IPS-NIHi7 (cell line): ENCODE data around the gene ATP4B.

ENCODE experiments used
- DNase-seq: peaks from one replicate; pipeline ENCODE4 v3.0.0; 2012; ENCODE audit warnings: mixed read lengths; ENCODE audit errors: extremely low spot score

ATP4B gene

DNA sequence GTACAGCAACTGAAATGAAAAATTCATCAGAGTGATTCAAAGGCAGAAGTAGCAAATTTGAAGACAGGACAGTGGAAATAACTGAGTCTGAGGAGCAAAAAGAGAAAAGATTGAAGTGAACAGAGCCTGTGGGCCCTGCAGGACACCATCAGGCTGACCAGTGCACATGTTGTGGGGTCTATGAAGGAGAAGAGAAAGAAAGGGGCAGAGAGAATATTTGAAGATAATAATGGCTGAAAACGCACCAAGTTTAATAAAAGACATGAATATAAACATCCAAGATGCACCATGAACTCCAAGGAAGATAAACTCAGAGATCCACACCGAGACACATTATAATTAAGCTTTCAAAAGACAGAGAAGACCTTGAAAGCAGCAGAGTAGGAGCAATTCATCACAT lies 15.4 kb downstream of the ATP4B start:
- no peak for DNase-seq

- no peak for DNase-seq
Observed at GRCh38 chr13:113641426-113641825, 16.6 kb downstream of the ATP4B start.

GRCh38 chr13:113639616-113640262 lies 18.3 kb downstream of the ATP4B start:
- DNase-seq = no peak

DNA sequence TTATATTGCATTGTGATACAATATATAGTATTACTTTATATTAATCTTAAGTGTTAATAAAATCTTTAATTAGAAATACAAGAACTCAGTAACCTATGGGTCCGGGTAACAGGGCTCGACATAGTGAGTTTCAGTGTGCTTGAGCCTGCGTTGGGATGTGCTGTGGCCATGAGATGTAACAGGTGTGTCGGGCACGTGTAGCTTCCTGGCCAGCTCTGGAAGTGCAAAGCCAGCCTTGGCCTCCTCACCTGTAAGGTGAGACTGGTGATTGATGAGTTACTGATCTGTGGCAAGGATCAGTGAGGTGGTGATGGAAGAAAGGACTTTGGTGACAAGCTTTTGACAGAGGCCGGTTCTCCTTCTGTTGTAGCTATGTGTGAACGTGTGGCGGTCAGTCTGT lies 19.2 kb downstream of the ATP4B start:
- no peak for DNase-seq

- DNase-seq = no peak
Observed at GRCh38 chr13:113638173-113638746, 19.7 kb downstream of the ATP4B start.

DNA sequence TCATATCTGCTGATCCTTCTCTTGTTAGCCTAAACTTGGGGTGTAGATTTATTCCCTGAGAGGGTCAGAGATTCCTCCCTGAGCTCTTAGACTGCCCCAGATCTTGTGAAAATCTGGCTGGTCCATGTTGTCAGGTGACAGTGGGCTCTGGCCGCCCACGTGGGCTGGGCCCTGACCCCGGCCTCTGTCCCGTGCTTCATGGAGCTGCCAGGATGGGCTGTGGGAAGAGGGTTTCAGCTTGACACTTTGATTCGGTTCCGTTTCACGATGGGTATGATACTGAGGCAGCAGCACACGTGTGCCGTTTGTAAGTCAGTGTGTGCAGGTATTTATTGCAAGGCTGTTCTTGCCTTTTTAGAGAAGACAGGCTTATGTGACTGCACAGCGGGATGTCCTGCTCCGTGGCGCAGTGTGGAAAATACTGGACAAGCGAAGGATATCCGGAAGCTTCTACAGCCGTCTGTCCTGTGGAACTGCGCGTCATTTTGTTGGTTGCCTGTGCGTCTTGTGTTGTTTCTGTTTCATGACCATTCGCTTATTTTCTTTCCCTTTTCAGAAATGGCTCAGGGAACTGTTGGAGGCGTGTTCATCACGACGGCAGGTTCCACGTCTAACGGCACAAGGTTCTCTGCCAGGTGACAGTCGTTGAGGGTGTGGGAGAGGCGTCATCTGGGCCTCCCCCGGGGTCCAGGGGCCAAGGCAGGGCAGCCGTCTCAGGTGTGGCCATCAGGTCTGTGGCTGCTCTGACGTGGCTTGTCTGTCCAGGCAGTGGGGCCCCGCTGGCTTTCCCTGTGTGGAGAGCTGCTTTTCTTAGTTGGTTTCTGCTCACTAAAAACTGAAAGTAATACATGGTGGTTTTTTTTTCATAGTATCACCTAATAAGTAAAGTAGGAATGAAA lies 20.5 kb downstream of the ATP4B start:
- no peak for DNase-seq

DNA sequence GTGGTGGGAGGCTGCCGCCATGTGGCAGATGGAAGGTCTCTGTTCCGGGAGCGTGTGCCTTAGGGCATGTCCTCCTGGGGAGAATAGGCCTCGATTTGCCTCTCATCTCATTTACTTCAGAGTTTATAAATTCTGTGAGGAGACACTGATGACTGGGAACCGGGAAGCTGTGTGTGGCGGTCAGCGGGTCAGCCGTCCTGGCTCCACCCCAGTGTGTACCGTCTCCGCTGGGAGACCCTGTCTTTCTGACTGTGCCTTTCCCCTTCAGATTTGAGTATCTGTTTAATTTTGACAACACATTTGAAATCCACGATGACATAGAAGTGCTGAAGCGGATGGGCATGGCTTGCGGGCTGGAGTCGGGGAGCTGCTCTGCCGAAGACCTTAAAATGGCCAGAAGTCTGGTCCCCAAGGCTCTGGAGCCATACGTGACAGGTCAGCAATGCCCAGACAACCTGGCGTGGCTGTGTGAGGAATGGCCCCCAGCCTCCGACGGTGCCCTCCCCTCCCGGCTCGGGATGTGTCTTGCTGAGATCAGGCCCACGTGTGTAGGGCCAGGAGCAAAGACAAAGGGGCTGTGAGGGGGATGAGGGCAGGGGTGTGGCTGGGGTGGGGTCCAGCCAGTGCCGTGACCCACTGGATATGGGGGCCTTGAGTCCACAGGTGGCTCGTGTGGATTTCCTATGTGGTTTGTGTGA lies 21.6 kb downstream of the ATP4B start:
- no peak for DNase-seq

GRCh38 chr13:113635709-113636108 lies 22.3 kb downstream of the ATP4B start:
- no peak for DNase-seq

- no peak for DNase-seq
Observed at GRCh38 chr13:113635048-113635420, 23.0 kb downstream of the ATP4B start.

DNA sequence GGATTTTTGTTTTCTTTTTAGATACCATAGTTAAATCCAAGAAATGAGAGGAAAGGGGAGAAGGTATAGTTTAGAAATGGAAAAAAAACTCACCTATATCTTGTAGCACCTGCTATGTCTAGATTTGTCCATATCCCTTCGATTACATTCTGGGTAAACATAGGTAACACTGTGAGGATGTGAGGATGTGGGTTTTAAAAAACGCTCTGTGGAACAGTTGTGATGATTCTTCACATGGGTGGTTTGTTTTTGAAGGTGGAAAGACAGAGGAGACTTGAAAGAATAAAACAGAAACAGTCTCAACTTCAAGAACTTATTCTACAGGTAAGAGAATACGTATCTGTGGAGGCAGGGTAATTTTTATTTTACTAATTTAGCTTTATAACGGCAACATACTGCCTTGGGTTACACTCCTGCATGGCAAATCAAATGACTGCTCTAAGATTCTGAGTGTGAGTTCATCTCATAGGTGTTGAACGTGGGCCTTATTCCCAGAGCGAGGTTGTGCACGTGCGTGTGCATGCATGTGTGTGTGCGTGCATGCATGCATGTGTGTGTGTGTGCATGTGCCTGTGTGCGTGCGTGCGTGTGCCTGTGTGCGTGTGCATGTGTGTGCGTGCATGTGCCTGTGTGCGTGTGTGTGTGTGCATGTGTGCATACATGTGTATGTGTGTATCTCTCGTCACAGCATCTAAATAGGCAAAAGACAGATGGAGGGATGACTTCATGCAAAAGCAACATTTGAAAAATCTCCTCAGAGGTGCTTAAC lies 23.5 kb downstream of the ATP4B start:
- no peak for DNase-seq

- no peak for DNase-seq
Observed at GRCh38 chr13:113633485-113633873, 24.5 kb downstream of the ATP4B start.

GRCh38 chr13:113632706-113633484 lies 25.1 kb downstream of the ATP4B start:
- DNase-seq = no peak

DNA sequence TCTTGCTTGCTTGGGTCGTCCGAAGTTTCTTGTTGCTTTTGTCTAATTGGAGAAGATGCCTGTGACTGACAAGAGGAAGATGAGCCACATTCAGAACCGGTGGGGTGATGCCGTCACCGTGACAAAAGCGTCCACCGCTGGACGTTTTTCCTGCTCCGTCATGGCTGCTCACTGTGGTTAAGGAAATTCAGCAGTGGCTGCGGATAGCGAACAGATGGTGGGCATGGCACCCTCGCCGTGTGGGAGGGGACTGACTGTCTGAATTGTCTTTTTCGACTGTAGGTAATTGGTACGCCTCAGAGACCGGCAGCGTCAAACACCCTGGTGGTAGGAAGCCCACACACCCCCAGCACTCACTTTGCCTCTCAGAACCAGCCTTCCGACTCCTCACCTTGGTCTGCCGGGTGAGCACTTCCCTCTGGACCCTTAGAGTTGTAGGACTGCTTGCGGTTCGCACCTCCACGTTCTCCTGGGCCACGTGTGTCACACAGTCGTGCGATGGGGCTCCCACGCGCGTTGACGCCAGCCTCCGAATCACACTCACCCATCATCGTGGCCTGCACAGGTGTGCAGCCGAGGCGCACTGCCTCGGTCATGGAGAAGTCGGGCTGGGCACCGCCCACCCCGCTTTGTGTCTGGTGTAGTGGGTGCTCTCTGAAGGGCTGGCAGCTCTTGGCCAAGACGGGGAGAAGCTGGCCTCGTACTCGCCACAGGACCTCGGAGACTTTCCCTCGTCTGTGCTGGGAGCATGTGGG lies 26.5 kb downstream of the ATP4B start:
- DNase-seq = no peak

DNA sequence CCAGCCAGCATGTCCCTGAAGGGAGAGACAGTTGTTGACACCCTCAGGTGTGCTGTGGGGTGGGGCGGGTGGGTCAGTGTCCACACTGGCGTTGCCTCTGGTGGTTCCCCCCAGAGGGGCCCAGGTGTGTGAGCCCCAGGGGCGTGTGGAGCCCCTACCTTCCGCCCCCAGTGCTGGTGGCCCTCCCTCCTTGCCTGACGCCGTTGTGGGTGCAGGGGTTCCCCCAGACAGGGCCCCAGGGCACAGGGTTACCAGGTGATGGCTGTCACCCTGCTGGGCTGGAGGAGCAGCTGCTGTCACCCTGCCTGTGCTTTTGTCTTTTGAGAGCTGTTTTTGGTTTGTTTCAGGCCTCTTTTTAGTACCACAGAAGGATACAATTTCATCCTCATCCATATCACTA lies 27.2 kb downstream of the ATP4B start:
- no peak for DNase-seq

DNA sequence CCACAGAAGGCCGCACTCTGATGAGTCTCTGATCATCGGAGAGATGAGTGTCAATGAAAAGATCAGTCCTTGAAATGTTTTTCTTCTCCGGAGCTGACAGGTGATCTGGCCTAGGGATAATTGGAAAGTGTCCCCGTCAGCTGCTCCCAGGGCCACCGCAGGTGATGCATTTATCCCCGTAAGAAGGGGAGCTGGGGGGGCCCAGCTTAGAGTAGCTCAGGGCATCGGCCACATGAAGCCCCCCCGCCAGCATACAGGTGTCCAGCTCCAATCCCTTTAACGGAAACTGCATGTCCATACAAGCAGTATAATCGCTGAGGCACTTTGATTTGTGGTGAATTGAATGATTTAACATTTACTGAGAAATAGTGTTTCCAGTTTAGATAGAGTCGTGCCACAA lies 27.7 kb downstream of the ATP4B start:
- DNase-seq = no peak

GRCh38 chr13:113629866-113630265 lies 28.1 kb downstream of the ATP4B start:
- DNase-seq = no peak

DNA sequence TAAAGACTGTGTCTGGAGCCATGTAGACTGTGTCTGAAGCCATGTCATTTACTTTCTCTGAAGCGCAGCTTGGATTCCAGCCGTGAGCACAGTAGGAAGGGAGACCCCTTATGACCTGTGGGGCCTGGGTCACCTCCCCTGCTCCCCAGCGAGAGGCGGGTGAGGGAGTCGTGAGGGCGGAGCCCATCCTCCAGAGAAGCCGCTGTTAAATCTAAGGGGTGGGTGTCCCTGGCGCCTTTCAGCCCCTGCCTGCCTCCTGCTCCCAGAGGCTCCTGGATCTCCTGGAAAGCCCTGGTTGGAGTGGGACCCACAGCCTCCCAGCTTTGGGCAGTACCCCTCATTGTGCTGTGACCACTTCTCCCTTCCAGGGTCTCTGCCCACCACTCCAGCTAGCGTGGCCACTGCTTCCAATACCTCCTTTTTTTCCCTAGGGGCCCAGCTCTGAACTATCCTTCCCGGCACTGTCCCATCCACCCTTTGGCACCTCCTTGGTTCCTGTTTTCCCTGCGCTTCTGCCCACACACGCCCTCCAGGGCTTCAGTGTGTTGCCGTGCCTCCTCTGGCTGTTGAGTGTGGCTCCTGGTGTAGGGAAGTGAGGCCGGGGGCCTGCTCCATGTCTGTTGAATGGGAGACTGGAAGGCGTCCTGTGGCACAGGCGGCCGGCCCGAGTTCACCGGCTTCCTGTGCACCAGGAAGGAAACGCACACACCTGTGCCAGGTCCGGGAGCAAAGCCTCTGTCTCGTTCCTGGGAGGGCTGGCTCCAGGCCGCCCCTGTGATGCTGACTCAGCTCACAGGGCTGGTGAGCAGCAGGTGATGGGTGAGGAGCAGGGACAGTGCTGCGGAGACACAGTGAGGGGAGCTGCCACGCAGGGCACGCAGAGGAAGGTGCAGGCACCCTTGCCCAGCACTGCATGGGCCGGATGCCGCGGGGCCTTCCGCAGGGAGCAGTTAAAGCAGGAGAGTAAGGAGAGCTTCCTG lies 29.4 kb downstream of the ATP4B start:
- no peak for DNase-seq

DNA sequence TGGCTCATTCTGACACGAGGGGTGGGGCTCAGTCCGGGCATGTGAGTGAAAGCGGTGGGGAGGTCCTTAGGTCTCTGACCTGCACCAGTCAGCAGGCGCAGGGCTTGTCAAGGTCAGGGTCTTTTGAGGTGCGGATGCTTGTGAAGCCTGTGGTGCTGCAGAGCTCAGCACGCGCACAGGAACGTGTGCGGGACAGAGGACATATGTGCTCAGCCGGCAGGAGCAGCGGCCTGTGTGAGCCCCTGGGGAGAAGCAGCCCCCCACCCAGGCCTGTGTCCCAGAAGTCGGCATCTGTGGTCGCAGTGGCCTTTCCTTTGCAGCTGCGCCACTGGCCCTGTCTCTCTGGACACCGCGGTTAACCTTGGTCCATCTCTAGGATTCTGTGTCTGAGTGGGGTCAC lies 30.9 kb downstream of the ATP4B start:
- DNase-seq = no peak
